SK-N-SH treated with all-trans-retinoic acid at 6 μM for 48 hours (cell line): ENCODE data around the gene USP7.
A peak's percentile ranks its signal among the peaks of the same experiment; 100 is the strongest.
"Not testable (repeated sequence)": the region's sequence is repeated elsewhere in the genome, so short reads cannot be mapped to it uniquely, and the experiment has no call there.

Source experiments
- ATAC-seq: fragments of 200-7000 bp; cut with Tn5 transposase; 3 replicates; pipeline ENCODE4 v1.9.1; 2020; ENCODE audit warnings: mild to moderate bottlenecking, moderate library complexity
- ARNTL ChIP-seq: fragments of 450-650 bp; formaldehyde crosslinking; IDR thresholded peaks from 2 replicates; pipeline ENCODE4 v1.5.0; 2020; ENCODE audit warnings: low read depth, mild to moderate bottlenecking, moderate library complexity, borderline replicate concordance
- BACH2 ChIP-seq: fragments of 250-450 bp; sonication (Bioruptor Pico); IDR thresholded peaks from 2 replicates; pipeline ENCODE4 v1.9.0; 2021; ENCODE audit warnings: mild to moderate bottlenecking, borderline replicate concordance
- ESRRG ChIP-seq: fragments of 250-450 bp; sonication (Bioruptor Pico); IDR thresholded peaks from 2 replicates; pipeline ENCODE4 v1.6.1; 2021; ENCODE audit warnings: mild to moderate bottlenecking
- GLIS3 ChIP-seq: fragments of 250-450 bp; sonication (Bioruptor Pico); IDR thresholded peaks from 2 replicates; pipeline ENCODE4 v1.5.0; 2020; ENCODE audit warnings: mild to moderate bottlenecking, moderate library complexity
- ISL1 ChIP-seq: fragments of 250-450 bp; sonication (Bioruptor Pico); IDR thresholded peaks from 2 replicates; pipeline ENCODE4 v2.1.2; 2022; ENCODE audit warnings: mild to moderate bottlenecking, moderate library complexity
- OSR1 ChIP-seq: fragments of 250-450 bp; sonication (Bioruptor Pico); IDR thresholded peaks from 2 replicates; pipeline ENCODE4 v1.8.0; 2022; ENCODE audit warnings: moderate library complexity, mild to moderate bottlenecking, inconsistent platforms
- PPARA ChIP-seq: fragments of 250-450 bp; sonication (Bioruptor Pico); IDR thresholded peaks from 2 replicates; pipeline ENCODE4 v1.5.0; 2020; ENCODE audit warnings: mild to moderate bottlenecking, borderline replicate concordance
- RARB ChIP-seq: fragments of 250-450 bp; sonication (Bioruptor Pico); IDR thresholded peaks from 2 replicates; pipeline ENCODE4 v1.8.0; 2021; ENCODE audit warnings: mild to moderate bottlenecking, moderate library complexity
- SNAI2 ChIP-seq: fragments of 250-450 bp; sonication (Bioruptor Pico); IDR thresholded peaks from 2 replicates; pipeline ENCODE4 v1.5.0; 2020; ENCODE audit warnings: mild to moderate bottlenecking, moderate library complexity
- TCF4 ChIP-seq: fragments of 250-450 bp; sonication (Bioruptor Pico); IDR thresholded peaks from 2 replicates; pipeline ENCODE4 v1.8.0; 2021; ENCODE audit warnings: mild to moderate bottlenecking, moderate library complexity, borderline replicate concordance
- ZC3H10 ChIP-seq: fragments of 250-450 bp; sonication (Bioruptor Pico); IDR thresholded peaks from 2 replicates; pipeline ENCODE4 v1.5.1; 2021; ENCODE audit warnings: mild to moderate bottlenecking, moderate library complexity
- ZFP3 ChIP-seq: fragments of 250-450 bp; sonication (Bioruptor Pico); IDR thresholded peaks from 2 replicates; pipeline ENCODE4 v1.5.0; 2020; ENCODE audit warnings: mild to moderate bottlenecking, moderate library complexity
- ZFP30 ChIP-seq: fragments of 450-650 bp; formaldehyde crosslinking; IDR thresholded peaks from 2 replicates; pipeline ENCODE4 v1.5.0; 2022; ENCODE audit warnings: mild to moderate bottlenecking, moderate library complexity
- ZNF565 ChIP-seq: fragments of 450-650 bp; formaldehyde crosslinking; conservative IDR thresholded peaks from 2 replicates; pipeline ENCODE4 v1.5.0; 2020; ENCODE audit warnings: low read depth, mild to moderate bottlenecking, moderate library complexity
- ZNF70 ChIP-seq: fragments of 450-650 bp; formaldehyde crosslinking; IDR thresholded peaks from 2 replicates; pipeline ENCODE4 v1.5.0; 2020; ENCODE audit warnings: mild to moderate bottlenecking, moderate library complexity
- ZNF8 ChIP-seq: fragments of 450-650 bp; formaldehyde crosslinking; IDR thresholded peaks from 2 replicates; pipeline ENCODE4 v1.5.0; 2020; ENCODE audit warnings: mild to moderate bottlenecking, moderate library complexity
- TF ChIP-seq, protein P1 (sequence below): fragments of 250-450 bp; sonication (Bioruptor Pico); IDR thresholded peaks from 2 replicates; pipeline ENCODE4 v1.8.0; 2020; ENCODE audit warnings: mild to moderate bottlenecking, moderate library complexity, borderline replicate concordance
- TF ChIP-seq, protein P2 (sequence below): fragments of 250-450 bp; sonication (Bioruptor Pico); IDR thresholded peaks from 2 replicates; pipeline ENCODE4 v1.5.1; 2021; ENCODE audit warnings: mild to moderate bottlenecking, moderate library complexity
- TF ChIP-seq, protein P3 (sequence below): fragments of 250-450 bp; sonication (Bioruptor Pico); IDR thresholded peaks from 2 replicates; pipeline ENCODE4 v1.5.0; 2020; ENCODE audit warnings: mild to moderate bottlenecking, moderate library complexity

USP7 gene

DNA sequence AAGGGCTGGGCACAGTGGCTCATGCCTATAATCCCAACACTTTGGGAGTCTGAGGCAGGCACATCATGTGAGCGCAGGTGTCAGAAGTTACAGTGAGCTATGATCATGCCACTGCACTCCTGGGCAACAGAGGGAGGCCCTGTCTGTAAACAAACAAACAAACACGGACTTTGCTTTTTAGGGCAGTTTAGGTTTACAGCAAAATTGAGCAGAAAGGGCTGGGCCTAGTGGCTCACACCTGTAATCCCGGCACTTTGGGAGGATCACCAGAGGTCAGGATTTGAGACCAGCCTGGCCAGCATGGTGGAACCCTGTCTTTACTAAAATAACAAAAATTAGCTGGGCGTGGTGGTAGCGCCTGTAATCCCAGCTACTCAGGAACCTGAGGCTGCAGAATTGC is 91.6 kb downstream of the USP7 start (continued):
- TF ChIP-seq, protein P1, sequence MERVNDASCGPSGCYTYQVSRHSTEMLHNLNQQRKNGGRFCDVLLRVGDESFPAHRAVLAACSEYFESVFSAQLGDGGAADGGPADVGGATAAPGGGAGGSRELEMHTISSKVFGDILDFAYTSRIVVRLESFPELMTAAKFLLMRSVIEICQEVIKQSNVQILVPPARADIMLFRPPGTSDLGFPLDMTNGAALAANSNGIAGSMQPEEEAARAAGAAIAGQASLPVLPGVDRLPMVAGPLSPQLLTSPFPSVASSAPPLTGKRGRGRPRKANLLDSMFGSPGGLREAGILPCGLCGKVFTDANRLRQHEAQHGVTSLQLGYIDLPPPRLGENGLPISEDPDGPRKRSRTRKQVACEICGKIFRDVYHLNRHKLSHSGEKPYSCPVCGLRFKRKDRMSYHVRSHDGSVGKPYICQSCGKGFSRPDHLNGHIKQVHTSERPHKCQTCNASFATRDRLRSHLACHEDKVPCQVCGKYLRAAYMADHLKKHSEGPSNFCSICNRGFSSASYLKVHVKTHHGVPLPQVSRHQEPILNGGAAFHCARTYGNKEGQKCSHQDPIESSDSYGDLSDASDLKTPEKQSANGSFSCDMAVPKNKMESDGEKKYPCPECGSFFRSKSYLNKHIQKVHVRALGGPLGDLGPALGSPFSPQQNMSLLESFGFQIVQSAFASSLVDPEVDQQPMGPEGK = no peak
- TF ChIP-seq ZC3H10 (CRISPR knock-in tag) (no peak), ZNF70 (CRISPR knock-in tag) (no peak)
- TF ChIP-seq, protein P2, sequence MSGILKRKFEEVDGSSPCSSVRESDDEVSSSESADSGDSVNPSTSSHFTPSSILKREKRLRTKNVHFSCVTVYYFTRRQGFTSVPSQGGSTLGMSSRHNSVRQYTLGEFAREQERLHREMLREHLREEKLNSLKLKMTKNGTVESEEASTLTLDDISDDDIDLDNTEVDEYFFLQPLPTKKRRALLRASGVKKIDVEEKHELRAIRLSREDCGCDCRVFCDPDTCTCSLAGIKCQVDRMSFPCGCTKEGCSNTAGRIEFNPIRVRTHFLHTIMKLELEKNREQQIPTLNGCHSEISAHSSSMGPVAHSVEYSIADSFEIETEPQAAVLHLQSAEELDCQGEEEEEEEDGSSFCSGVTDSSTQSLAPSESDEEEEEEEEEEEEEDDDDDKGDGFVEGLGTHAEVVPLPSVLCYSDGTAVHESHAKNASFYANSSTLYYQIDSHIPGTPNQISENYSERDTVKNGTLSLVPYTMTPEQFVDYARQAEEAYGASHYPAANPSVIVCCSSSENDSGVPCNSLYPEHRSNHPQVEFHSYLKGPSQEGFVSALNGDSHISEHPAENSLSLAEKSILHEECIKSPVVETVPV (CRISPR knock-in tag) = no peak
- TF ChIP-seq, all 23 proteins: peak for 0

DNA sequence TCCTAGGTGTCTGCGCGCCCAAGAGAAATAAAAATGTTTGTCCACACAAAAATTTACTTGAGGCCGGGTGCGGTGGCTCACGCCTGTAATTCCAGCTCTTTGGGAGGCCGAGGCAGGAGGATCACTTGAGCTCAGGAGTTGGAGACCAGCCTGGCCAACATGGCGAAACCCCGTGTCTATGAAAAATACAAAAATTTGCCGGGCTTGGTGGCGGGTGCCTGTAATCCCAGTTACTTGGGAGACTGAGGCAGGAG is 93.8 kb downstream of the USP7 start:
- not testable (repeated sequence) for ATAC-seq

DNA sequence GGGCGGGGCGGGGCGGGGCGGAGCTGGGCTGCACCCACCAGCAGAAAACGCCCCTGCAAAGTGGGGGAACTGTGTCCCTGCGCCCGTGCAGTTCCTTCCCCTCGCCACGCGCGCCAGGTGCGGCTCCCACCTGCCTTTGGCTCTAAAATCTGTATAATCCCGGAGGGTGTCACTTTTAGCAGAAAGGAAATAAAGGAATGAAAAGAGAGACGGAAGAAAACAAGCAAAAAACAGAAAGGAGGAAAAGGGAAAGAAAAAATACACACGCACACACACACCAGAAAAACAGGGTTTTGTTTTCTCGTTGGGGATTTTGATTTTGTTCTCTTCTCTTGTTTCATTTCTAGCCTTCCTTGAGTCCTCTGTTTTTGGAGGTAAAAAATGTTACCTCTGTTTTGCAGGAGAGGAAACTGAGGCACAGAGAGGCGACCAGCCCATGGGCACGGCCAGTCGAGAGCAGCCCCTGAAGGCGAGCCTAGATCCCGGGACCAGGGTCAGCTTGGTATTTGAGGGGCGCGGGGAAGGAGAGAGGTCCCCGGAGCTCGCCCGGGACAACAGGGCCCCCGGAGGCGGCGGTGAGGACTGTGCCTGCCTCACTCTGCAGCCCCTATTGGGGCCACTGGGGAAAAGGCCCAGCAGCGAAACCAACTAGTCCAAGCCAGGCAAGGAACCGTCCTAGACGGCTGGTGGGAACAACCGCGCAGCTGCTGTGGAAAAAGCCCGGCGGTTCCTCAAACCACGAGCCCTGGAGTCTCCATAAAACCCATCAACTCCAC is 94.3 kb downstream of the USP7 start:
- no peak for ATAC-seq
- no peak for TF ChIP-seq PPARA
- no peak for TF ChIP-seq ZNF8 (CRISPR knock-in tag)
- TF ChIP-seq GLIS3 (CRISPR knock-in tag) = no peak
- no peak for TF ChIP-seq OSR1
- TF ChIP-seq, protein P3, sequence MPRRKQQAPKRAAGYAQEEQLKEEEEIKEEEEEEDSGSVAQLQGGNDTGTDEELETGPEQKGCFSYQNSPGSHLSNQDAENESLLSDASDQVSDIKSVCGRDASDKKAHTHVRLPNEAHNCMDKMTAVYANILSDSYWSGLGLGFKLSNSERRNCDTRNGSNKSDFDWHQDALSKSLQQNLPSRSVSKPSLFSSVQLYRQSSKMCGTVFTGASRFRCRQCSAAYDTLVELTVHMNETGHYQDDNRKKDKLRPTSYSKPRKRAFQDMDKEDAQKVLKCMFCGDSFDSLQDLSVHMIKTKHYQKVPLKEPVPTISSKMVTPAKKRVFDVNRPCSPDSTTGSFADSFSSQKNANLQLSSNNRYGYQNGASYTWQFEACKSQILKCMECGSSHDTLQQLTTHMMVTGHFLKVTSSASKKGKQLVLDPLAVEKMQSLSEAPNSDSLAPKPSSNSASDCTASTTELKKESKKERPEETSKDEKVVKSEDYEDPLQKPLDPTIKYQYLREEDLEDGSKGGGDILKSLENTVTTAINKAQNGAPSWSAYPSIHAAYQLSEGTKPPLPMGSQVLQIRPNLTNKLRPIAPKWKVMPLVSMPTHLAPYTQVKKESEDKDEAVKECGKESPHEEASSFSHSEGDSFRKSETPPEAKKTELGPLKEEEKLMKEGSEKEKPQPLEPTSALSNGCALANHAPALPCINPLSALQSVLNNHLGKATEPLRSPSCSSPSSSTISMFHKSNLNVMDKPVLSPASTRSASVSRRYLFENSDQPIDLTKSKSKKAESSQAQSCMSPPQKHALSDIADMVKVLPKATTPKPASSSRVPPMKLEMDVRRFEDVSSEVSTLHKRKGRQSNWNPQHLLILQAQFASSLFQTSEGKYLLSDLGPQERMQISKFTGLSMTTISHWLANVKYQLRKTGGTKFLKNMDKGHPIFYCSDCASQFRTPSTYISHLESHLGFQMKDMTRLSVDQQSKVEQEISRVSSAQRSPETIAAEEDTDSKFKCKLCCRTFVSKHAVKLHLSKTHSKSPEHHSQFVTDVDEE (CRISPR knock-in tag) = no peak
- TF ChIP-seq ZC3H10 (CRISPR knock-in tag) = no peak
- TF ChIP-seq, all 23 proteins: peak for 0

DNA sequence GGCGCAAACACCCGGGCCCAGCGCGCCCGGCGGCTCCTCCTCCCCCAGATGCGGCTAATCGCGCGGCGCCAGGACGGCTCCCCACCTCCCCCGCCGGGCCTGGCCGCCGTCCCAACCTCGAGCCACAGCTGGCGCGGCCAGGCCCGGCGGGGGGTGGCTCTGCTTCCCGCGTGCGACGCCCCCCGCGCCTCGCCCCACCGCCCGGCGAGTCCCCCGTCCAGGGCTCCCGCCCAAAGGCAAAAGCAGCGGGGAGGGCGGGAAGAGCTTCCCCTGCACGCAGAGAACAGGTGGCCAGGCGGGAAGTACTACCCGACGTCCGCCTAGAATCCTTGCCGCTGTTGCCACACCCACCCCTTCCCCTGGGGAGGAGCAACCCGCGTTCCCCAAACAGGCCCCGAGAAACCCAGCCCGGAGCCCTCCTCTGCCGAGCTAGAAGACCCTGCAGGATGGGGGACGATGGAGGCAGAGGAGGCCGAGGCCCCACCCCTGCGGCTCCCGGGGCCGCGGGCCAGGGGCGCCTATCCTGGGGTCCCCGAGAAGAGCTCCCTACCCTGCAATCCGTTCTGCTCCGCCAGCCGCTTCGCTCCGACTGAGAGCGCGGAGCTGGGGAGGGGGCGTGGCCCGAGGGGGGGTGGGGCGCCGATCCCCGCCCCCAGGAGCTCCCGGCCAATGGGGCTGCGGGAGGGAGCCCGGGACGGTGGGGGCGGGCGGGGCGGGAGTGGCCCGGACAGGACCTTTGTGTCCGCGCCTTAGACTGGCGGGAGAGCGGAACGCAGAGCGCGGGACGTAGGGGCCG is 95.1 kb downstream of the USP7 start, which contains the start of gene CARHSP1:
Gene CARHSP1 (minus strand): TSS at position 591 of the 796 bp plus-strand sequence. CDS start 9,678 bp downstream, outside the sequence.
- TF ChIP-seq, protein P3 (CRISPR knock-in tag) = no peak
- TF ChIP-seq, protein P1 = peak; percentile 55; the same call in 1 of the 2 replicates
- TF ChIP-seq ESRRG = no peak
- no peak for TF ChIP-seq ZFP3 (CRISPR knock-in tag)
- no peak for TF ChIP-seq SNAI2
- no peak for TF ChIP-seq ZNF565 (CRISPR knock-in tag)
- no peak for TF ChIP-seq PPARA
- TF ChIP-seq ZC3H10 (CRISPR knock-in tag) = no peak
- TF ChIP-seq GLIS3 (CRISPR knock-in tag) = no peak
- TF ChIP-seq TCF4 (CRISPR knock-in tag) = peak; percentile 18; the same call in 1 of the 2 replicates
- no peak for TF ChIP-seq ARNTL (CRISPR knock-in tag)
- TF ChIP-seq ZFP30 (CRISPR knock-in tag) = no peak
- TF ChIP-seq, protein P2 (CRISPR knock-in tag) = no peak
- no peak for TF ChIP-seq RARB (CRISPR knock-in tag)
- no peak for TF ChIP-seq OSR1
- no peak for TF ChIP-seq ISL1 (CRISPR knock-in tag)
- TF ChIP-seq BACH2 = no peak
- ATAC-seq = peak; percentile 78
